ENCODE measurements around the gene SYDE1.

GRCh38 chr19:15104411-15104810 is 2.8 kb upstream of the SYDE1 start:
- no peak for TF ChIP-seq EZH2 (IDR thresholded peaks at IDR 0.05; ENCODE audit: borderline replicate concordance, insufficient read depth, low read depth, low read length, poor library complexity, severe bottlenecking)
- TF ChIP-seq, protein P1, sequence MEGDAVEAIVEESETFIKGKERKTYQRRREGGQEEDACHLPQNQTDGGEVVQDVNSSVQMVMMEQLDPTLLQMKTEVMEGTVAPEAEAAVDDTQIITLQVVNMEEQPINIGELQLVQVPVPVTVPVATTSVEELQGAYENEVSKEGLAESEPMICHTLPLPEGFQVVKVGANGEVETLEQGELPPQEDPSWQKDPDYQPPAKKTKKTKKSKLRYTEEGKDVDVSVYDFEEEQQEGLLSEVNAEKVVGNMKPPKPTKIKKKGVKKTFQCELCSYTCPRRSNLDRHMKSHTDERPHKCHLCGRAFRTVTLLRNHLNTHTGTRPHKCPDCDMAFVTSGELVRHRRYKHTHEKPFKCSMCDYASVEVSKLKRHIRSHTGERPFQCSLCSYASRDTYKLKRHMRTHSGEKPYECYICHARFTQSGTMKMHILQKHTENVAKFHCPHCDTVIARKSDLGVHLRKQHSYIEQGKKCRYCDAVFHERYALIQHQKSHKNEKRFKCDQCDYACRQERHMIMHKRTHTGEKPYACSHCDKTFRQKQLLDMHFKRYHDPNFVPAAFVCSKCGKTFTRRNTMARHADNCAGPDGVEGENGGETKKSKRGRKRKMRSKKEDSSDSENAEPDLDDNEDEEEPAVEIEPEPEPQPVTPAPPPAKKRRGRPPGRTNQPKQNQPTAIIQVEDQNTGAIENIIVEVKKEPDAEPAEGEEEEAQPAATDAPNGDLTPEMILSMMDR (IDR thresholded peaks at IDR 0.05), result no peak

All from B cell (primary cell).